ENCODE data around the gene PRR3.

GRCh38 chr6:30603961-30604360 is 46.9 kb downstream of the PRR3 start:
- TF ChIP-seq, protein P1, sequence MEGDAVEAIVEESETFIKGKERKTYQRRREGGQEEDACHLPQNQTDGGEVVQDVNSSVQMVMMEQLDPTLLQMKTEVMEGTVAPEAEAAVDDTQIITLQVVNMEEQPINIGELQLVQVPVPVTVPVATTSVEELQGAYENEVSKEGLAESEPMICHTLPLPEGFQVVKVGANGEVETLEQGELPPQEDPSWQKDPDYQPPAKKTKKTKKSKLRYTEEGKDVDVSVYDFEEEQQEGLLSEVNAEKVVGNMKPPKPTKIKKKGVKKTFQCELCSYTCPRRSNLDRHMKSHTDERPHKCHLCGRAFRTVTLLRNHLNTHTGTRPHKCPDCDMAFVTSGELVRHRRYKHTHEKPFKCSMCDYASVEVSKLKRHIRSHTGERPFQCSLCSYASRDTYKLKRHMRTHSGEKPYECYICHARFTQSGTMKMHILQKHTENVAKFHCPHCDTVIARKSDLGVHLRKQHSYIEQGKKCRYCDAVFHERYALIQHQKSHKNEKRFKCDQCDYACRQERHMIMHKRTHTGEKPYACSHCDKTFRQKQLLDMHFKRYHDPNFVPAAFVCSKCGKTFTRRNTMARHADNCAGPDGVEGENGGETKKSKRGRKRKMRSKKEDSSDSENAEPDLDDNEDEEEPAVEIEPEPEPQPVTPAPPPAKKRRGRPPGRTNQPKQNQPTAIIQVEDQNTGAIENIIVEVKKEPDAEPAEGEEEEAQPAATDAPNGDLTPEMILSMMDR (IDR thresholded peaks at IDR 0.05): no peak
- no peak for TF ChIP-seq EP300 (IDR thresholded peaks at IDR 0.05)
- TF ChIP-seq POLR2A (IDR thresholded peaks at IDR 0.05): no peak

Measured in tibial nerve (tissue), 4 donors.